B cell (primary cell): ENCODE measurements around the gene PRDM11.

Experiments
- EZH2 ChIP-seq: IDR thresholded peaks from 2 replicates; pipeline ENCODE4 v1.6.1; 2012; ENCODE audit warnings: borderline replicate concordance, low read depth, mild to moderate bottlenecking, moderate library complexity, low read length; ENCODE audit not compliant: insufficient read depth, poor library complexity, severe bottlenecking
- TF ChIP-seq, protein P1 (sequence below): fragments of 200-600 bp; IDR thresholded peaks from one replicate; pipeline ENCODE4 v1.8.0; 2022; ENCODE audit warnings: antibody characterized with exemption, mild to moderate bottlenecking

DNA sequence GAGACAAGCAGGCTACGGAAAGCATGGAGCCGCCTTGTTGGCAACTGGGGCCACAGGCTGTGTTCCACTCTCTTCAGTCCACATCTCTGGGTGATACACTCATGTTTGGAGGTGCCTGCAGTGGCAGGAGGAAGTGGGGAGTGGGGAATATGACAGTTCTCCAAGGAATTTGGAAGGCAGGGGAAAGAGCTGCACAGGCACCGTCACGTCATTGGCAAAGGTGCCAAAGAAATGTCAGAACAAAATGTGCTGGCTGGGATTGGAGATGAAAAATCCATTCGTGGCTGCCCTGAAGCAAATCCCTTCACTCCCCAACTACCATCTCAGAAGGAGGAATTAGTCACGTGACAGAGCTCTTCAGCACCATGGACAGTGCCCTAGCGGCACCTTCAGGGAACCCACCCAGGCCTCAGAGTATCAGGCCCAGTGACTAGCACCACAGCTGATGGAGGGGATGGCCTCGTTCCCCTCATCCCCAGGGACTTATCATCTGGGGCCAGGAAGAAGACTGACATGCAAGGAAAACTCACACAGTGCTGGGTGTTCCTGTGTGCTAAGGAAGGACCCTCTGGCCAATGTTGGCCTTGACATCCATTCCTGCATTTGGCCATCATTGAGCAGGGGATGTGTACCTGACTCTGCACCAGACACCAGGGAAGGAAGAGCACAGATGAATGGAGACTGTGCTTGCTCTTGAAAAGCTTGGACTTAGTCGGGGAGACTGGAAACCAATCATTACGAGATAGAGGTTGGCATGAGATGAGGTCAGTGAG, 48.5 kb upstream of the PRDM11 start:
- TF ChIP-seq, protein P1, sequence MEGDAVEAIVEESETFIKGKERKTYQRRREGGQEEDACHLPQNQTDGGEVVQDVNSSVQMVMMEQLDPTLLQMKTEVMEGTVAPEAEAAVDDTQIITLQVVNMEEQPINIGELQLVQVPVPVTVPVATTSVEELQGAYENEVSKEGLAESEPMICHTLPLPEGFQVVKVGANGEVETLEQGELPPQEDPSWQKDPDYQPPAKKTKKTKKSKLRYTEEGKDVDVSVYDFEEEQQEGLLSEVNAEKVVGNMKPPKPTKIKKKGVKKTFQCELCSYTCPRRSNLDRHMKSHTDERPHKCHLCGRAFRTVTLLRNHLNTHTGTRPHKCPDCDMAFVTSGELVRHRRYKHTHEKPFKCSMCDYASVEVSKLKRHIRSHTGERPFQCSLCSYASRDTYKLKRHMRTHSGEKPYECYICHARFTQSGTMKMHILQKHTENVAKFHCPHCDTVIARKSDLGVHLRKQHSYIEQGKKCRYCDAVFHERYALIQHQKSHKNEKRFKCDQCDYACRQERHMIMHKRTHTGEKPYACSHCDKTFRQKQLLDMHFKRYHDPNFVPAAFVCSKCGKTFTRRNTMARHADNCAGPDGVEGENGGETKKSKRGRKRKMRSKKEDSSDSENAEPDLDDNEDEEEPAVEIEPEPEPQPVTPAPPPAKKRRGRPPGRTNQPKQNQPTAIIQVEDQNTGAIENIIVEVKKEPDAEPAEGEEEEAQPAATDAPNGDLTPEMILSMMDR: no peak
- no peak for TF ChIP-seq EZH2
